GM18511 (cell line): Measurements from ENCODE around the gene TMEM218.
"Not testable (repeated sequence)": the region's sequence is repeated elsewhere in the genome, so short reads cannot be mapped to it uniquely, and the experiment has no call there.

ENCODE experiments used
- ATAC-seq: cut with Tn5 transposase; IDR thresholded peaks from one replicate; pipeline ENCODE4 v1.9.1; 2021; ENCODE audit warnings: mild to moderate bottlenecking, moderate library complexity; ENCODE audit not compliant: unreplicated experiment

The TMEM218 gene

GRCh38 chr11:125090816-125091215 is 20.6 kb downstream of the TMEM218 start:
- no peak for ATAC-seq

DNA sequence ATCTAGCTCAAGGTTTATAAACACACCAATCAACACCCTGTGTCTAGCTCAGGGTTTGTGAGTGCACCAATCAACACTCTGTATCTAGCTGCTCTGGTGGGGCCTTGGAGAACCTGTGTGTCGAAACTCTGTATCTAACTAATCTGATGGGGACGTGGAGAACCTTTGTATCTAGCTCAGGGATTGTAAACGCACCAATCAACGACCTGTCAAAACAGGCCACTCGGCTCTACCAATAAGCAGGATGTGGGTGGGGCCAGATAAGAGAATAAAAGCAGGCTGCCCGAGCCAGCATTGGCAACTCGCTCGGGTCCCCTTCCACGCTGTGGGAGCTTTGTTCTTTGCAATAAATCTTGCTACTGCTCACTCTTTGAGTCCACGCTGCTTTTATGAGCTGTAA is 21.3 kb downstream of the TMEM218 start:
- ATAC-seq: not testable (repeated sequence)

GRCh38 chr11:125089481-125089880 is 21.9 kb downstream of the TMEM218 start:
- ATAC-seq: not testable (repeated sequence)

GRCh38 chr11:125088576-125089455 is 22.6 kb downstream of the TMEM218 start:
- no peak for ATAC-seq

DNA sequence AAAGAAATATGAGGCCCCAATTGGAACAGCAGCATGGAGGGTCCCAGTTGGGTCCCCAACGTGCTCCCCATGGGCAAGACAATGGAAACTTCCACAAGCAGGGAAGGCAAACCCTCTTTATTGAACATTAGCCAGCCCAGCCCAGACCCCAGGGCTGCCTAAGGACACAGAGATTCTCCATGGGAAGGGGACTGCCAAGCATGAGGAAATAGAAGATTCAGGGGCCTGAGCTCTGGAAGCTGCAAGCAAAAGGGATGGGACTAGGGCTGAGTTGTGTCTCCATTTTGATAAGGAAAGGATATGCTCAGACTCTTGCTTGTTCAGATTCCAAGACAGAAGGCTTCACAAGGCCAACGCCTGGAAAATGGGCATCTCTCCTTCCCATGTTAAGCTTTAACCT is 23.3 kb downstream of the TMEM218 start:
- no peak for ATAC-seq

DNA sequence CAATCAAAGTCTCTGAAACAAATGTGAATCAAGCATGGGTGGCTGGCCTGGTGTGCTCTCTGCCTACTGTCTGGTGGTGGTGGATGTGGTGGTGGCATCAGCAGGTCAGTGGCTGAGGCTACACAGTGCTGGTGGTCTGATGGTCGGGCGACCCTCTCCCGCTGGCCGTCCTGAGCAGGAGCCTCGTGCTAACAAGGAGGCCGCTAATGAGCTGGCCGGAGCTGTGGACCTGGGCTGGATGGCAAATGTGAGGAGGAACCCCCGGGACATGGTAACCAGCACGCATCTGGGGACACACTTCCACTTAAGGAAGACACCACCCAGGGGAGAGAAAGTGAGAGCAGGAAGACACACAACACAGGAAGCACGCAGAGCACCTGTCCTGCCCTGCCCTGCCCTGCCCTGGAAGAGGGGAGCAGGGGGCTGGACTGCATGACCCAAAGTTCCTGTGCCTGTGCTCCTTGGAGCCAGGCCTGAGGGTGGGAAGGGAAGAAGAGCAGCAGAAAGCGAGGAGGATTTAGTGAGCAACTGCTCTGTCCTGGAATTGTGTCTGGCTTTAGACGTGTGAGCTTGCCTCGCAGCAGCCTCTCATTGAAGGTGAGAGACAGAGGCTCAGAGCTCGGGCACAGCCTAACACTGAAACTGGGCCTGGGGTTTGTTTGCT is 24.7 kb downstream of the TMEM218 start:
- no peak for ATAC-seq

DNA sequence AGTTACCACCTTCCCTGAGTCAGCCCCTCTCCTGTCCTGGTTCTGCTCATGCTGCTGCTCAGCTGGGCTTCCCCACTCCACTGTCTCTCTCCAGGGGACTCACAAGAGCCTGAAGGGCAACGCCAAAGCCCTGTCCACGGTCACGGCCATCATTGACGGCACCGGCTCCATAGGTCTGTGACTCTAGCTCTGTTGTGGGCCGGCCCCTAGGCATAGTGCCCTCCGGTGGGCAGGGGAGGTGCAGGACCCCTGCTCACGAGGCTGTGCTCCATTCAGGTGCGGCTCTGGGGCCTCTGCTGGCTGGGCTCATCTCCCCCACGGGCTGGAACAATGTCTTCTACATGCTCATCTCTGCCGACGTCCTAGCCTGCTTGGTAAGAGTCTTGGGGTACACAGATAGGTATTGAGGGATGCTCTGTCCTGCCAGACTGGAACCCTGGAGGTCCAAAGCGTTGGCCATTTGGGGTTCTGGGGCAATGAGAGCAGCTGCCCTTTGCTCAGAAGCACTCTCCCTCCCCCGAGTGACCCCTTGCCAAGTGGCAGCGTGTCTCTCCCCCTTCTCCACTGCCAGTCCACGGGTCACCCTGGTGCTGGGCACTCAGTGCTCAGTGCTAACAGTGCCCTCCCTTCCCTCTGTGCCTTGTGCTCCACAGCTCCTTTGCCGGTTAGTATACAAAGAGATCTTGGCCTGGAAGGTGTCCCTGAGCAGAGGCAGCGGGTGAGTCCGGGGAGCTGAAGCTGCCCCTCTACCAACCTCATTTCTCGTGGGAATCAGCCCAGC is 25.9 kb downstream of the TMEM218 start:
- no peak for ATAC-seq

DNA sequence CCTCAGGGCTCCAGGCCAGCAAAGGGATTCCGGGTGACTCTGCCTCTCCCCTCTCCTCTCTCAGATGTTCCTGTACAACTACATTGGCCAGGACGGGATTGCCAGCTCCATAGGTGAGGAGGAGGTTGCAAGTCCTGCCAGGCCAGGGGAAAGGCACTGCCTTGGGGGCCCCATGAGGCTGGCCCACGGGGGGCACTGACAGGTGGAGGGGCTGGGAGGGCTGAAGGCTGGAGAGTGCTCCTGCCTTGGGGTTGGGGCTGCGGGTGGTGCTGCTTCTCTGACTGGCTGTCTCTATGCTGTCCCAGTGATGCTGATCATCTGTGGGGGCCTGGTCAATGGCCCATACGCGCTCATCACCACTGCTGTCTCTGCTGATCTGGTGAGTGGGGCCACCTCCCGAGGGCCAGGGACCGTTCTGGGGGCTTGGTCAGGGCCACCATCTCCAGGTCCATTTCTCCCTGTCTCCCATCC is 26.6 kb downstream of the TMEM218 start:
- ATAC-seq: no peak

DNA sequence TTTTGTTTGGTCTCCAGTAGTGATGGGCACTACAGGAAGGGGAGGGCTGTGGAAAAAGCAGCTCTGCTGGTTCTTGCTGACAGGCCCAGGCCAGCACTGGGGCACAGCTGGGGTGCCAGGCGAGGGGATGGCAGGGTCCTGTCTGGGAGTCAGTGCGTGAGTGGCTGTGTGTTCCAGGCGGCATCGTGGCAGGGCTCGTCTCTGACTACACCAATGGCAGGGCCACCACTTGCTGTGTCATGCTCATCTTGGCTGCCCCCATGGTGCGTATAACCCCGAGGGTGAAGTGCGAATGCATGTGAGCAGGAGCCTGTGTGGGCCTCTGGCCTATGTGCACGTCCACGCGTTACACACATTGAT is 27.4 kb downstream of the TMEM218 start:
- ATAC-seq: no peak

- ATAC-seq: no peak
These were observed 27.9 kb downstream of the TMEM218 start for GRCh38 chr11:125083312-125084056.

- ATAC-seq: no peak
These were observed 28.7 kb downstream of the TMEM218 start for GRCh38 chr11:125082611-125083311.

DNA sequence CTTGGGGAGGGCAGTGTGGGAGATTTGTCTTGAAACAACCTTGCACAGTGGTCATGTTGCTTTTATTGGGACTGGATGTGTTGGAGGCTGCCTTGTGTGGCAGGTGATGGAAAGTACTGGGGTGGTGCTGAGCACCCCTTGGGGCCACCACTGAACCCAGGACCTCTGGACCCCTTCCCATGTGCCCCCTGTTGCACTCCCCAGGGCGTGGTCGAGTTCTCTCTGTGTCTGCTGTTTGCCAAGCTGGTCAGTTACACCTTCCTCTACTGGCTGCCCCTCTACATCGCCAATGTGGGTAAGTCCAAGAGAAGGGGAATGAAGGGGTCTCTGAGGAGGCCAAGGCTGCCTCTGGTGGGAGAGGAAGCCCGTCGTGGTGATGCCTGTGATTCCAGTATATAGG is 29.4 kb downstream of the TMEM218 start:
- no peak for ATAC-seq

DNA sequence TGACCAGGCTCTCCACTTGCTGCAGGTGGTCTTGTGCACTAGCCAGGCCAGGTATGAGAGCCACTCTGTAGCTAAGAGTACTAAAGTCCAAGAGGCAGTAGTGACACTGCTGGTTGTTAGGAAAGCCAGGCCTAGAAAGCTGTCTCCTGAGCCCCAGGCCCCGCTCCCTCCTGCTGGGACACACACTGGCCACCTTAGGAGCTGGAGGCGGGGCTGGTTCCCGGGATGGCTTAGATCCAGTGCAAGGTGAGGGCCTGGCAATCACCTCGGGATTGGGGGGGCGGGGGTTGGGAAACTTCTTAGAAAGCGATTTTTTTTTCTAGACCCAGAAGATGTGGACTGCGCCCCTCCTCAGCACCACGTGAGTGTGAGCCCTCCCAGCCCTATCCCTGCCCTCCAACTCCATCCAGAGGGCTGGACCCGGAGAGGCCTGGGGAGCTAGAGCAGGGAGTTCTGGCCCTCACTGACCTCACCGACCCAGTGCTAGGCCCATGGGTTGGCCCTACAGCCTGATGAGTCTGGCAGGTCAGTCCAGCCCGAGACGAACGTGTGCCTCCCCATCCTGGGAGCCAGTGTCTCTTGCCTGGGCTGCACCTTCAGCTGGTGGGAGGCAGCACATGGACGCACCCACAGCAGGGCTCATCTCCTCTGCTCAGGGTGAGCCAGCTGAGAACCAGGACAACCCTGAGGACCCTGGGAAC is 30.2 kb downstream of the TMEM218 start:
- ATAC-seq: no peak

GRCh38 chr11:125080531-125080911 is 30.9 kb downstream of the TMEM218 start:
- ATAC-seq: no peak

GRCh38 chr11:125079878-125080530 is 31.4 kb downstream of the TMEM218 start:
- ATAC-seq: no peak

DNA sequence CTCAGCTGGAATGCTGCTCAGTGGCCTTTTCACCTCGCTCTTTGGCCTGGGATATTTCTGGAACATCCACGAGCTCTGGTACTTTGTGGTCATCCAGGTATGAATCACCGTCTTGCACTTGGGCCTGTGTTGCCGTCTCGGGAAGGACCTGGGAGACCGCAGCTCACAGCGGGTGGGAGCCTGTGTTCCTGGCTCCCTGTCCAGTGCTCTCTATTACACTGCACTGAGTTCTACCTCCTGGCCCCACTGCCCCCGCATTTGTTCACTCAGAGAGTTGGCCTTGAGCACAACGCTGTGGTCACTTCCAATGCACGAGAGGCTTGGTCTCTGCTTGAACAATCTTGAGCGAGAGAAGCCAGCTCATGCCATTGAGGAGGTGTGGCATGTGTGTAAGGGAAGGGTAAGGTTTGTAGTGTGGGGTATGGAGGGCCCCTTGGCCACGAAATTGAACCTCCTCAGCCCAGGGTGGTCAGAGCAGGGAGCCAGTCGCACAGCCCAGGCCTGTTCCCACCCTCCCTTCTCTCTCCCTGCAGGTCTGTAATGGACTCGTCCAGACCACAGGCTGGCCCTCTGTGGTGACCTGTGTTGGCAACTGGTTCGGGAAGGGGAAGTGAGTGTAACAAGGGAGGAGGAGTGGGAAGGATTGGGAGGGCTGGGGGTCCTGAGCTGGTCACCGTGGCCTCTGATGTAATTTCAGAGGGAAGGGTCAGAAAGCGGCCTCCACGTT is 32.1 kb downstream of the TMEM218 start:
- no peak for ATAC-seq

DNA sequence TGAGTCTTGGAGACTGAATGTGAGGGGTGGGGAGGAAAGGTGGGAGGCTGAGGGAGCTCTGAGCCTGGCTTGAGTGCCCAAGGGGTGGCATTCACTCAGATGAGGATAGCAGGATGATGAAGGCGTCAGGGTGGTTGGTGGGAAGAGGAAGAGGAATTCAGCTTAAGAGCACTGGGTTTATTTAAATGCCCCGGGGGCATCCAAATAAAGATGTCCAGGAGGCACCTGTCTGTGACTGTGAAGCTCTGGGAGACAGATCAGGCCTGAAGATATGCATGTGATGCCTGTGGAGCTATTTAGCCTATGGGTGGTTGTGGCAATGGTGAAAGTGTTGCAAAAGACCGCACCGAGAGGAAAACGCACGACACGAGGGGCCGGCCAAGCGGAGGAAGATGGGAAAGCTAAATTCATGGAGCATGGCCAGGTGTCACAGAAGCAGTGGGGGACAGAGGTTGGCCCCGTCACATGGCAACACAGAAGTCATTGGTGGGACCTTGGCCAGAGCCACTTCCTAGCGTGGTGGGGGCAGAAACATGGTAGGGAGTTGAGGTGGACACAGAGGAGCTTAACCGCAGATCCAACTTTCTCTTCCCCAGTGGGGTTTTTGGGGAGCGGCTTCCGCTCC is 32.8 kb downstream of the TMEM218 start:
- no peak for ATAC-seq

DNA sequence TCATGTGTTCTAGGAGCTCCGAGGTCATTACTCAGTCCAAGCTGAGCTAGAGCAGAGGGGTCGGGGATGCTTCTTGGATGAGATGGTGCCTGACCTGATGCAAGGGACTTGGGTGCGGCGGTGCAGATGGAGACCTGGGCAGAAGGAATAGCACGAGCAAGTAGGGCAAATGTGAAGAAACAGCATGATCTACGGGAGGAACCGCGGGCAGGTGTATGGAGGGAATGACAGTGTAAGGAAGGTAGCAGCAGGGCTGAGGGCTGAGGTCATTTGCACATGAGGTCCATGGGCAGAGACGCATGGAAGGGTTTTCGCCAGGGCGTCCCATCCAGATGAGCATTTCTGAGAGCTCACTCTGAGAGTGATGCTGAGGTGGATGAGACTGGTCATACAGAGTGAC is 33.4 kb downstream of the TMEM218 start:
- ATAC-seq: no peak
